DND-41 (cell line): ENCODE data around the gene PLA2G10.

Source experiments
- CTCF ChIP-seq: IDR thresholded peaks from 2 replicates; pipeline ENCODE4 v1.5.1; 2012; ENCODE audit warnings: borderline replicate concordance, low read length, moderate library complexity, mild to moderate bottlenecking; ENCODE audit not compliant: poor library complexity, severe bottlenecking; ENCODE audit errors: extremely low read depth
- EZH2 ChIP-seq: IDR thresholded peaks from 3 replicates; pipeline ENCODE4 v1.6.1; 2012; ENCODE audit warnings: borderline replicate concordance, low read depth, mild to moderate bottlenecking, moderate library complexity, low read length, inconsistent platforms; ENCODE audit not compliant: severe bottlenecking

- TF ChIP-seq CTCF, result no peak
- TF ChIP-seq EZH2, result no peak
Observed at GRCh38 chr16:14672403-14672971, 21.6 kb downstream of the PLA2G10 start.
